HG02610 (cell line): ENCODE measurements around the gene OLFML2A.

ENCODE experiments used
- ATAC-seq: cut with Tn5 transposase; IDR thresholded peaks from one replicate; pipeline ENCODE4 v1.9.1; 2021; ENCODE audit warnings: mild to moderate bottlenecking, moderate library complexity; ENCODE audit not compliant: unreplicated experiment

The OLFML2A gene

GRCh38 chr9:124774129-124774978 is 2.6 kb upstream of the OLFML2A start:
- ATAC-seq: no peak

- no peak for ATAC-seq
Observed at GRCh38 chr9:124776618-124776953, 347 bp upstream of the OLFML2A start.

GRCh38 chr9:124778575-124779367 is 1.8 kb downstream of the OLFML2A start:
- ATAC-seq: no peak

- no peak for ATAC-seq
Observed at GRCh38 chr9:124779368-124780059, 2.6 kb downstream of the OLFML2A start.

GRCh38 chr9:124780060-124780756 is 3.3 kb downstream of the OLFML2A start:
- ATAC-seq: no peak

GRCh38 chr9:124780757-124781151 is 3.8 kb downstream of the OLFML2A start:
- no peak for ATAC-seq

- ATAC-seq: no peak
Observed at GRCh38 chr9:124781967-124782660, 5.2 kb downstream of the OLFML2A start.

- ATAC-seq: no peak
Observed at GRCh38 chr9:124782661-124783574, 6.0 kb downstream of the OLFML2A start.

- no peak for ATAC-seq
Observed at GRCh38 chr9:124783830-124784229, 6.9 kb downstream of the OLFML2A start.

- ATAC-seq: no peak
Observed at GRCh38 chr9:124784509-124784908, 7.6 kb downstream of the OLFML2A start.

- no peak for ATAC-seq
Observed at GRCh38 chr9:124786881-124787573, 10.1 kb downstream of the OLFML2A start.

GRCh38 chr9:124788542-124789217 is 11.7 kb downstream of the OLFML2A start:
- no peak for ATAC-seq

GRCh38 chr9:124789531-124789930 is 12.6 kb downstream of the OLFML2A start:
- no peak for ATAC-seq

- no peak for ATAC-seq
Observed at GRCh38 chr9:124790301-124790700, 13.4 kb downstream of the OLFML2A start.

- no peak for ATAC-seq
Observed at GRCh38 chr9:124790801-124791505, 14.0 kb downstream of the OLFML2A start.

- ATAC-seq: no peak
Observed at GRCh38 chr9:124792257-124793014, 15.5 kb downstream of the OLFML2A start.

GRCh38 chr9:124793015-124793541 is 16.1 kb downstream of the OLFML2A start:
- no peak for ATAC-seq
